NCI-H1417 (cell line): ENCODE results near the gene FUCA1.
A peak's percentile ranks its signal among the peaks of the same experiment; 100 is the strongest.
"Not testable (repeated sequence)": the region's sequence is repeated elsewhere in the genome, so short reads cannot be mapped to it uniquely, and the experiment has no call there.

Experiments used
- DNase-seq, 3 experiments: peaks; one replicate each; lab custom pipeline; 2025; lab: John Stamatoyannopoulos, UW

FUCA1 gene

GRCh38 chr1:23895993-23896392 is 27.9 kb upstream of the FUCA1 start:
- no peak for DNase-seq

GRCh38 chr1:23895082-23895481 is 27.0 kb upstream of the FUCA1 start:
- DNase-seq: no peak

DNA sequence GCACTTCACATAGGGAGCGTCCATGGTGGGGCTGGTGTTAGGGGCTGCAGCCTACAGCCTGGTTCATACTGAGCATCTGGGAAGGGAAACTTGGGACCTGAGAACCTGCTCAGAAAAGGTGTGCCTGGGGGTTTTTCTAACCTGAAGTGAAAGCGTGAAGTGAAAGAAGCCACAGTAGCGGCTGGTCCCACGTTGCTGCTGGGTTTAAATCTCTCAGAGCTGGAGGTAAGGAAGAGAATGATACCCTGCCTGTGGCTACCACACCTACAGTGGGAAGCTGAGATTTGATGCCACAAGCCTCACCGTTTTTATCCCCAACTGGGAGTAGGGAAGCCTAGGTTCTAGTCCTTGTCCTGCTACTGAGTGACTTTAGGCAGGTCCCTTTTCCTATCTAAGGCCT is 21.0 kb upstream of the FUCA1 start:
- DNase-seq: no peak

- no peak for DNase-seq
Observed at GRCh38 chr1:23885222-23885621, 17.1 kb upstream of the FUCA1 start.

- DNase-seq: no peak
Observed at GRCh38 chr1:23882746-23883145, 14.7 kb upstream of the FUCA1 start.

GRCh38 chr1:23879809-23880208 is 11.7 kb upstream of the FUCA1 start:
- DNase-seq: no peak

GRCh38 chr1:23878668-23879067 is 10.6 kb upstream of the FUCA1 start:
- DNase-seq: no peak

DNA sequence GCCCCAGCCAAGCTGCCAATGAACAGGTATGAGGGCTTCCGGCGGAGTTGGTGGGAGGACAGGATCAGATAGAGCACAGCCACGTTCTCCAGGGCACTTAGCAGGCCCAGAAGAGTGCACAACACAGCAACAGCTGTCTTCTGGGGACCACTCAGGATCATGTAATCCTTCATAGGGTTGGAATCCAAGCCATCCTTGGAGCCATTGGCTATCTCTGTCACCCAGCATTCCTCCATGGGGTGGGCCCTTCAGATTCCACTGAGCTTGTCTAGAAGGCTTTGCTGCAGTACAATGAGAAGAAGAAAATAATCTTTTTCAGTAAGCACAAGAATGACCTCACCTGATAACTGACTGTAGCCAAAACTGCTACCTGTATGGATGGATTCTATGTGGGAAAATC is 7.3 kb upstream of the FUCA1 start:
- DNase-seq: no peak

GRCh38 chr1:23872421-23872820 is 4.3 kb upstream of the FUCA1 start:
- DNase-seq: no peak

- no peak for DNase-seq
Observed at GRCh38 chr1:23869051-23869450, 961 bp upstream of the FUCA1 start.

GRCh38 chr1:23868557-23869016 is 497 bp upstream of the FUCA1 start:
- DNase-seq: peak in 1 of 3 experiments; percentile 33

- no peak for DNase-seq
Observed at GRCh38 chr1:23867542-23867894, 572 bp downstream of the FUCA1 start.

GRCh38 chr1:23865543-23865930 is 2.6 kb downstream of the FUCA1 start:
- DNase-seq: no peak

GRCh38 chr1:23864801-23865542 is 3.1 kb downstream of the FUCA1 start:
- no peak for DNase-seq

GRCh38 chr1:23862640-23863039 is 5.5 kb downstream of the FUCA1 start:
- no peak for DNase-seq

GRCh38 chr1:23854568-23854967 is 13.5 kb downstream of the FUCA1 start:
- no peak for DNase-seq

DNA sequence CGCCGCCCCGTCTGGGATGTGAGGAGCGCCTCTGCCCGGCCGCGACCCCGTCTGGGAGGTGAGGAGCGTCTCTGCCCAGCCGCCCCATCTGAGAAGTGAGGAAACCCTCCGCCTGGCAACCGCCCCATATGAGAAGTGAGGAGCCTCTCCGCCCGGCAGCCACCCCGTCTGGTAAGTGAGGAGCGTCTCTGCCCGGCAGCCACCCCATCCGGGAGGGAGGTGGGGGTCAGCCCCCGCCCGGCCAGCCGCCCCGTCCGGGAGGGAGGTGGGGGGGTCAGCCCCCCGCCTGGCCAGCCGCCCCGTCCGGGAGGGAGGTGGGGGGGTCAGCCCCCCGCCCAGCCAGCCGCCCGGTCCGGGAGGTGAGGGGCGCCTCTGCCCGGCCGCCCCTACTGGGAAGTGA is 15.0 kb downstream of the FUCA1 start:
- not testable (repeated sequence) for DNase-seq

DNA sequence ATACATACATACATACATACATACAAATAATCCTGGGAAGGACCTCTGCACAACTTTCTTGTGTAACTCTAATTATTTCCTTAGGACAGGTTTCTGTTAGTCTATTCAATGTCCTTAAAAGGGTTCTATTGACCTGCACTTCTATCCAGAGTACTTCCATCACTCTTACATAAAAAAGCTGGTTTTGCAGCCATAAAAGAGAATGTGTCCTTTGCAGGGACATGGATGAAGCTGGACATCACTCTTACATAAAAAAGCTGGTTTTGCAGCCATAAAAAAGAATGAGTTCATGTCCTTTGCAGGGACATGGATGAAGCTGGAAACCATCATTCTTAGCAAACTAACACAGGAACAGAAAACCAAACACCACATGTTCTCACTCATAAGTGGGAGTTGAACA is 16.7 kb downstream of the FUCA1 start:
- DNase-seq: not testable (repeated sequence)

- DNase-seq: no peak
Observed at GRCh38 chr1:23848673-23849616, 19.1 kb downstream of the FUCA1 start.

- DNase-seq: not testable (repeated sequence)
Observed at GRCh38 chr1:23847482-23848095, 20.5 kb downstream of the FUCA1 start.

DNA sequence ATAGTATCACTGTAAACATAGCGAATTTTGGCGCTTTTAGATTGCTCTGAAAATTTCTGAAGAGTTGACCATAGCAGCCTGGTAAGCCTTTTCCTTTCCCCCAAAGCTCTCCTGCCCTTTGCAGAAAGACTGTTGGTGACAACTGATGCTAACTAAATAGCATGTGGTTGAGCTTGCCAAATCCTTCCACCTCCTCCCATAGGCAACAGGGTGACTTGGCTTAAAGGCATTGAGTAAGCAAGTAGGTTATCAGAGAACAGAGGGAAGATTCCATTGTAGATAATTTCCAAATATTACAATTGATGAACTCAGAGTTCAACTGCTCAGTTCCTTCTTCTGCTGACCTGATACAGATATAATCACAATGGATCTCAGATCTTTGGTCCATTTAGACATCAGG is 22.9 kb downstream of the FUCA1 start:
- DNase-seq: no peak

DNA sequence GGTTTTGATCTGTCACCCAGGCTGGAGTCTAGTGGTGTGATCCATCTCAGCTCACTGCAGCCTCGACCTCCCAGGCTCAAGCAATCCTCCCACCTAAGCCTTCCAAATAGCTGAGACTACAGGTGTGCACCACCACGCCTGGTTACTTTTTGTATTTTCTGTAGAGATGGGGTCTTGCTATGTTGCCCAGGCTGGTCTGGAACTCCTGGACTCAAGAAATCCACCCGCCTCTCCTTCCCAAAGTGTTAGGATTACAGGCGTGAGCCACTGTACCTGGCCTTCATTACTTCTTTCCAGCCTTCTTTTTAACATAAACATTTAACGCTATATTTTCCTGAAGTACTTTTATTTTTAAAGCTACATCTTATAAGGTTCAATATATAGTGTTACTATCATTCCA is 24.4 kb downstream of the FUCA1 start:
- no peak for DNase-seq

GRCh38 chr1:23838401-23838866 is 29.7 kb downstream of the FUCA1 start:
- peak; percentile 23 to 64 (median 36) for DNase-seq
